Glutamatergic neuron (in vitro differentiated cells): ENCODE measurements around the gene SPA17. TPM values are rescaled to one million over a fixed set of nuclear protein-coding genes. Genes with fewer than 3 reads are reported as not detected.

Experiments used
- DNase-seq: peaks from one replicate; pipeline ENCODE4 v3.0.0; 2022
- H3K27ac Mint-ChIP-seq: one replicate; pipeline ENCODE4 v1.8.0; 2020; ENCODE audit warnings: mild to moderate bottlenecking, mixed read lengths, inconsistent platforms; ENCODE audit not compliant: unreplicated experiment
- H3K27me3 Mint-ChIP-seq: one replicate; pipeline ENCODE4 v1.8.0; 2020; ENCODE audit warnings: mild to moderate bottlenecking, moderate library complexity, mixed read lengths, inconsistent platforms; ENCODE audit not compliant: unreplicated experiment
- H3K36me3 Mint-ChIP-seq: one replicate; pipeline ENCODE4 v1.8.0; 2020; ENCODE audit warnings: mild to moderate bottlenecking, mixed read lengths, inconsistent platforms; ENCODE audit not compliant: unreplicated experiment
- H3K4me1 Mint-ChIP-seq: one replicate; pipeline ENCODE4 v1.8.0; 2020; ENCODE audit warnings: mild to moderate bottlenecking, low read depth, mixed read lengths, inconsistent platforms; ENCODE audit not compliant: unreplicated experiment
- H3K4me3 Mint-ChIP-seq: one replicate; pipeline ENCODE4 v1.8.0; 2020; ENCODE audit warnings: mild to moderate bottlenecking, mixed read lengths, inconsistent platforms; ENCODE audit not compliant: unreplicated experiment
- H3K9me3 Mint-ChIP-seq: one replicate; pipeline ENCODE4 v1.8.0; 2020; ENCODE audit warnings: mild to moderate bottlenecking, moderate library complexity, mixed read lengths, inconsistent platforms; ENCODE audit not compliant: unreplicated experiment
- CTCF ChIP-seq: fragments of 200-600 bp; sonication (generic); IDR thresholded peaks from one replicate; pipeline ENCODE4 v1.5.0; 2021; ENCODE audit not compliant: partially characterized antibody, unreplicated experiment
- total RNA-seq: library from RNA; stranded (reverse); fragmentation: NEBNext Ultra II Directional; extraction: Animal tissue kit (Norgen Biotek cat#: 25700); gene quantifications from one replicate; pipeline ENCODE4 v1.2.1, GENCODE V29; 2021; ENCODE audit not compliant: unreplicated experiment

Gene SPA17
- total RNA-seq, 1 donor from 2014 or later = 4.6 TPM

- Mint-ChIP-seq H3K27ac (no peak overlapping the region), H3K36me3 (no peaks in the 10 kb centered on the region), H3K4me3 (no peak overlapping the region), H3K27me3 (peaks cover 3% of the 10 kb centered on the region), H3K4me1 (peaks cover 29% of the 10 kb centered on the region), H3K9me3 (peaks cover 8% of the 10 kb centered on the region)
- TF ChIP-seq CTCF = no peak
- DNase-seq = no peak
Observed at GRCh38 chr11:124729571-124729970, 55.9 kb downstream of the SPA17 start.

- H3K4me1 Mint-ChIP-seq = peaks cover 15% of the 10 kb centered on the region
- DNase-seq = no peak
- no peak overlapping the region for H3K4me3 Mint-ChIP-seq
- no peak for TF ChIP-seq CTCF
- H3K9me3 Mint-ChIP-seq = peaks cover 5% of the 10 kb centered on the region
- H3K27ac Mint-ChIP-seq = no peak overlapping the region
- H3K27me3 Mint-ChIP-seq = peaks cover 5% of the 10 kb centered on the region
- no peaks in the 10 kb centered on the region for H3K36me3 Mint-ChIP-seq
Observed at GRCh38 chr11:124732230-124732629, 58.5 kb downstream of the SPA17 start.

- H3K4me3 Mint-ChIP-seq = no peak overlapping the region
Observed at GRCh38 chr11:124736736-124737135, 63.0 kb downstream of the SPA17 start.

GRCh38 chr11:124737638-124738305 is 64.1 kb downstream of the SPA17 start:
- DNase-seq = no peak
- H3K27me3 Mint-ChIP-seq = peaks cover 24% of the 10 kb centered on the region
- no peak overlapping the region for H3K4me3 Mint-ChIP-seq
- no peak for TF ChIP-seq CTCF
- H3K27ac Mint-ChIP-seq = peak overlapping the region; percentile 70
- H3K9me3 Mint-ChIP-seq = peaks cover 12% of the 10 kb centered on the region
- no peaks in the 10 kb centered on the region for H3K36me3 Mint-ChIP-seq
- peaks cover 33% of the 10 kb centered on the region for H3K4me1 Mint-ChIP-seq

More at GRCh38 chr11:124736736-124737135, 63.0 kb downstream of the SPA17 start:
- Mint-ChIP-seq H3K27me3 (peaks cover 22% of the 10 kb centered on the region), H3K9me3 (peaks cover 12% of the 10 kb centered on the region), H3K36me3 (no peaks in the 10 kb centered on the region), H3K27ac (no peak overlapping the region), H3K4me1 (peaks cover 32% of the 10 kb centered on the region)
- no peak for TF ChIP-seq CTCF
- no peak for DNase-seq

GRCh38 chr11:124738713-124739478 is 65.2 kb downstream of the SPA17 start:
- peak overlapping the region; percentile 89 for H3K4me3 Mint-ChIP-seq
- DNase-seq = no peak
- H3K9me3 Mint-ChIP-seq = peaks cover 12% of the 10 kb centered on the region
- H3K27me3 Mint-ChIP-seq = peaks cover 28% of the 10 kb centered on the region
- H3K4me1 Mint-ChIP-seq = peaks cover 33% of the 10 kb centered on the region
- peak overlapping the region; percentile 85 for H3K27ac Mint-ChIP-seq
- no peaks in the 10 kb centered on the region for H3K36me3 Mint-ChIP-seq
- no peak for TF ChIP-seq CTCF
